HepG2 (cell line): ENCODE results near the gene SAPCD1. TPM values are rescaled to one million over a fixed set of nuclear protein-coding genes. Genes with fewer than 3 reads are reported as not detected.

Source experiments
- ATAC-seq: fragments of 200-7000 bp; cut with Tn5 transposase; 3 replicates; pipeline ENCODE4 v1.9.1; 2020; ENCODE audit warnings: mild to moderate bottlenecking, moderate library complexity
- BruUV-seq: library from RNA; stranded (reverse); fragments of 400-500 nt; replicated peaks from 2 replicates; lab custom pipeline; 2021; lab: Mats Ljungman, UMichigan
- CTCF ChIA-PET: fragments of 300-600 bp; formaldehyde crosslinking; extraction: SDS; loops from one replicate; lab custom pipeline; 2021; ENCODE audit warnings: low total read pairs, inconsistent platforms, low intra/inter-chr PET ratio; lab: Yijun Ruan, JAX
- POLR2A ChIA-PET: fragments of 350-600 bp; sonication (Branson Sonifier 250); formaldehyde crosslinking; loops from one replicate; lab custom pipeline; 2020; ENCODE audit warnings: antibody characterized with exemption, inconsistent platforms; lab: Yijun Ruan, JAX
- DNase-seq: peaks from one replicate; pipeline ENCODE4 v3.0.0-alpha.2; 2015; ENCODE audit warnings: low spot score
- FAIRE-seq: peaks from 3 replicates; lab custom pipeline; 2011; peaks lifted over from hg19 to GRCh38; lab: Jason Lieb, UNC
- H2AFZ ChIP-seq: one replicate; pipeline ENCODE4 v1.6.1; 2011; ENCODE audit warnings: low read length, inconsistent platforms
- H3K27ac ChIP-seq: fragments of 300-600 bp; 3 replicates; pipeline ENCODE4 v1.8.0; 2011; ENCODE audit warnings: mixed run types, mild to moderate bottlenecking, mixed read lengths, low read length, inconsistent platforms; ENCODE audit not compliant: insufficient read depth; ENCODE audit errors: extremely low read length
- H3K27me3 ChIP-seq, 2 experiments: fragments of 200-600 bp in 1 of 2; 2 replicates in 1 of 2; 3 replicates in 1 of 2; pipeline versions ENCODE4 v1.6.0 to v1.8.0; 2011; ENCODE audit warnings: low read length in 2 of 2, mild to moderate bottlenecking in 2 of 2, moderate library complexity in 2 of 2, inconsistent platforms in 1 of 2; ENCODE audit not compliant: insufficient read depth in 2 of 2, control insufficient read depth in 1 of 2
- H3K36me3 ChIP-seq, 2 experiments: fragments of 200-600 bp in 1 of 2; replicated peaks in 1 of 2; 2 replicates in 1 of 2; 3 replicates in 1 of 2; pipeline versions ENCODE4 v1.5.1 to v1.8.0; 2011; ENCODE audit warnings: low read length in 2 of 2, inconsistent platforms in 1 of 2; ENCODE audit not compliant: insufficient read depth in 2 of 2, control insufficient read depth in 1 of 2
- H3K4me1 ChIP-seq: 2 replicates; pipeline ENCODE4 v1.5.1; 2012; ENCODE audit warnings: low read length, inconsistent platforms; ENCODE audit not compliant: insufficient read depth
- H3K4me2 ChIP-seq: 2 replicates; pipeline ENCODE4 v1.6.0; 2011; ENCODE audit warnings: low read depth, low read length, inconsistent platforms
- H3K4me3 ChIP-seq, 3 experiments: fragments of 200-600 bp in 1 of 3; sonication (generic), shearing (Covaris generic) in 1 of 3; replicated peaks in 1 of 3; 2 replicates each; pipeline ENCODE4 v1.5.1; 2011 to 2016; ENCODE audit warnings: low read length in 3 of 3, inconsistent platforms in 2 of 3, low read depth in 2 of 3, mild to moderate bottlenecking in 2 of 3, control low read depth in 1 of 3, mixed read lengths in 1 of 3; ENCODE audit not compliant: insufficient read depth in 1 of 3
- H3K79me2 ChIP-seq: one replicate; pipeline ENCODE4 v1.6.1; 2011; ENCODE audit warnings: low read length, inconsistent platforms; ENCODE audit not compliant: insufficient read depth
- H3K9ac ChIP-seq: 2 replicates; pipeline ENCODE4 v1.6.0; 2011; ENCODE audit warnings: mild to moderate bottlenecking, low read depth, low read length, inconsistent platforms; ENCODE audit not compliant: insufficient read depth
- H3K9me3 ChIP-seq: 2 replicates; pipeline ENCODE4 v1.5.1; 2012; ENCODE audit warnings: mild to moderate bottlenecking, low read length
- H4K20me1 ChIP-seq: 2 replicates; pipeline ENCODE4 v1.6.0; 2011; ENCODE audit warnings: inconsistent platforms, mild to moderate bottlenecking, low read length, moderate library complexity; ENCODE audit not compliant: insufficient read depth
- CCDC6 ChIP-seq: sonication (generic); formaldehyde crosslinking; IDR thresholded peaks from 2 replicates; pipeline ENCODE4 v1.8.1; 2022; ENCODE audit warnings: mild to moderate bottlenecking, missing genetic modification reagents, moderate library complexity
- GMEB1 ChIP-seq: sonication (generic); formaldehyde crosslinking; IDR thresholded peaks from 2 replicates; pipeline ENCODE4 v1.5.1; 2020; ENCODE audit warnings: missing genetic modification reagents, mild to moderate bottlenecking, borderline replicate concordance
- HDAC2 ChIP-seq: sonication (generic); formaldehyde crosslinking; IDR thresholded peaks from 2 replicates; pipeline ENCODE4 v1.4.0; 2020; ENCODE audit warnings: missing genetic modification reagents
- HNRNPK ChIP-seq: fragments of 200-400 bp; formaldehyde crosslinking; IDR thresholded peaks from 2 replicates; pipeline ENCODE4 v1.6.1; 2018; ENCODE audit warnings: low read length, low read depth, moderate library complexity, mild to moderate bottlenecking; ENCODE audit not compliant: poor library complexity, severe bottlenecking
- KLF9 ChIP-seq: IDR thresholded peaks from 2 replicates; pipeline ENCODE4 v1.6.1; 2016; ENCODE audit warnings: low read depth
- MED1 ChIP-seq: sonication (generic); formaldehyde crosslinking; IDR thresholded peaks from 2 replicates; pipeline ENCODE4 v1.4.0; 2020; ENCODE audit warnings: missing genetic modification reagents
- MIER2 ChIP-seq: IDR thresholded peaks from 2 replicates; pipeline ENCODE4 v1.6.1; 2016; ENCODE audit warnings: missing biosample characterization, missing genetic modification reagents
- NCOA1 ChIP-seq: sonication (generic); formaldehyde crosslinking; IDR thresholded peaks from 2 replicates; pipeline ENCODE4 v1.9.0; 2021; ENCODE audit warnings: missing genetic modification reagents
- SOX5 ChIP-seq: IDR thresholded peaks from 2 replicates; pipeline ENCODE4 v1.6.1; 2016; ENCODE audit warnings: borderline replicate concordance
- TBX2 ChIP-seq: sonication (generic); formaldehyde crosslinking; IDR thresholded peaks from 2 replicates; pipeline ENCODE4 v1.5.0; 2020; ENCODE audit warnings: missing genetic modification reagents, mild to moderate bottlenecking, borderline replicate concordance
- TOPORS ChIP-seq: sonication (generic); formaldehyde crosslinking; IDR thresholded peaks from 2 replicates; pipeline ENCODE4 v1.8.0; 2023; ENCODE audit warnings: mild to moderate bottlenecking, missing genetic modification reagents
- ZNF20 ChIP-seq: sonication (generic); formaldehyde crosslinking; IDR thresholded peaks from 2 replicates; pipeline ENCODE4 v1.4.0; 2020; ENCODE audit warnings: mild to moderate bottlenecking, moderate library complexity, missing genetic modification reagents
- ZNF709 ChIP-seq: sonication (generic); formaldehyde crosslinking; IDR thresholded peaks from 2 replicates; pipeline ENCODE4 v1.5.0; 2020; ENCODE audit warnings: mild to moderate bottlenecking, missing genetic modification reagents
- WGBS: methylation state at CpG from one replicate; pipeline ENCODE4 v1.1.6; 2017; ENCODE audit warnings: low lambda C conversion rate; 5-methylcytosine and 5-hydroxymethylcytosine counted together
- in situ Hi-C: cut with HindIII; loops from 2 replicates; pipeline ENCODE4 v1.10.0; 2017; ENCODE audit warnings: low pct_unique_long_range_greater_than_20kb; ENCODE audit not compliant: extremely low pct_ligation_motif_present
- intact Hi-C: fragments of 100-400 bp; cut with micrococcal nuclease; formaldehyde crosslinking; loops from one replicate; pipeline ENCODE4 v1.10.0; 2022; ENCODE audit not compliant: unreplicated experiment
- polyA plus RNA-seq, 8 experiments: library from polyadenylated mRNA; depleted of rRNA in 3 of 8; stranded (reverse) in 7 of 8; unstranded in 1 of 8; fragments of >200 nt; fragmentation: Illumina TruSeq in 4 of 8; extraction: Trizol in 4 of 8; gene quantifications; 2 replicates each; pipeline versions ENCODE4 v1.2.1 to v1.2.3, GENCODE V29; 2011 to 2016; ENCODE audit warnings: low read depth in 4 of 8, missing spikeins in 1 of 8, mixed read lengths in 1 of 8; ENCODE audit not compliant: insufficient read depth in 1 of 8
- total RNA-seq, 5 experiments: library from RNA; depleted of rRNA; stranded (reverse); fragments of >200 nt; fragmentation: Illumina TruSeq; extraction: Trizol; gene quantifications; 2 replicates each; pipeline ENCODE4 v1.2.3, GENCODE V29; 2016; ENCODE audit warnings: low read depth in 1 of 5

SAPCD1 gene
- total and polyA plus RNA-seq, 2 of the 13 experiments (the other 11 are each of a cell fraction or from before 2014, with no cell fraction given) = 2.5 to 3.9 TPM

DNA sequence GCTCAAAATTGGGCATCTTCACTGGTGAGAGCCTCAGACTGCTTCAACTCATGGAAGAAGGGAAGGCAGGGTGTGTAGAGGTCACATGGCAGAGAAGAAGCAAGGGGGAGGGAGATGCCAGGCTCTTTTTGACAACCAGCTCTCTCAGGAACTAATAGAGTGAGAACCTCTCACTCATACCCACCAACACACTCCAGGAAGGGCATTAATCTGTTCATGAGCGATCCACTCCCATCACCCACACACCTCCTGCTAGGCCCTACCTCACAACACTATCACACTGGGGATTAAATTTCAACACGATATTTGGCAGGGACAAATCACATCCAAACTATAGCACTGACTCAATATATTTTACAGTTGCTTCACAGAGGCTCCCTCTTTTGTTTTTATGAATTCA lies 20.6 kb upstream of the SAPCD1 start:
- Histone ChIP-seq H3K4me2 (no peak overlapping the region), H2AFZ (no peak overlapping the region), H3K27me3 (no peaks in the 10 kb centered on the region; a peak in 1 of 5 replicates), H3K4me3 (no peak overlapping the region), H3K27ac (no peak overlapping the region), H3K36me3 (peaks cover 0 to 6% of the 10 kb centered on the region in 2 experiments; a peak in 3 of 5 replicates), H3K9me3 (no peaks in the 10 kb centered on the region), H3K9ac (no peak overlapping the region), H3K4me1 (peaks cover 62% of the 10 kb centered on the region), H3K79me2 (peaks cover 2% of the 10 kb centered on the region), H4K20me1 (no peaks in the 10 kb centered on the region)
- in situ Hi-C loops = no loop called here
- DNase-seq (no peak), FAIRE-seq (no peak), ATAC-seq (no peak)
- ChIA-PET POLR2A (interaction anchor here (6.5 to 7.7 kb wide), 2 partner anchors 12 to 85 kb away, joined by 102 to 122 read pairs; partner anchors contain the start of genes DDAH2 and HSPA1B), CTCF (no interaction called here)
- intact Hi-C loops = no loop called here
- no peak for TF ChIP-seq MED1
- TF ChIP-seq NCOA1 (CRISPR knock-in tag) = no peak
- TF ChIP-seq SOX5 (CRISPR knock-in tag) = no peak
- TF ChIP-seq TBX2 (CRISPR knock-in tag) = no peak
- no peak for TF ChIP-seq ZNF20 (CRISPR knock-in tag)
- TF ChIP-seq MIER2 (CRISPR knock-in tag) = no peak
- no peak for TF ChIP-seq KLF9
- no peak for TF ChIP-seq CCDC6 (CRISPR knock-in tag)
- 96% methylated on average over 2 of the region's 2 CpGs for WGBS
- BruUV-seq = no TSS peak

- no peak overlapping the region for H3K4me3 ChIP-seq
- H3K27ac ChIP-seq = no peak overlapping the region
- no peaks in the 10 kb centered on the region for H3K9me3 ChIP-seq
- no TSS peak for BruUV-seq
- no peak overlapping the region for H2AFZ ChIP-seq
- FAIRE-seq (no peak), ATAC-seq (no peak), DNase-seq (no peak)
- H3K4me1 ChIP-seq = peaks cover 65% of the 10 kb centered on the region
- ChIA-PET POLR2A (no interaction called here), CTCF (no interaction called here)
- H3K9ac ChIP-seq = no peak overlapping the region
- peaks cover 0 to 6% of the 10 kb centered on the region in 2 experiments; a peak in 3 of 5 replicates for H3K36me3 ChIP-seq
- intact Hi-C loops = no loop called here
- in situ Hi-C loops = no loop called here
- WGBS = 96% methylated on average over 3 of the region's 3 CpGs
- no peaks in the 10 kb centered on the region for H4K20me1 ChIP-seq
- H3K79me2 ChIP-seq = no peaks in the 10 kb centered on the region
- TF ChIP-seq HDAC2 (CRISPR knock-in tag) (no peak), TOPORS (CRISPR knock-in tag) (no peak), ZNF709 (CRISPR knock-in tag) (no peak), GMEB1 (CRISPR knock-in tag) (no peak), HNRNPK (peak; percentile 68)
- no peaks in the 10 kb centered on the region; a peak in 1 of 5 replicates for H3K27me3 ChIP-seq
- no peak overlapping the region for H3K4me2 ChIP-seq
Observed at GRCh38 chr6:31742894-31743293, 19.6 kb upstream of the SAPCD1 start.
